SK-N-SH (cell line): ENCODE results near the gene ZNF484. TPM values are rescaled to one million over a fixed set of nuclear protein-coding genes. Genes with fewer than 3 reads are reported as not detected.
"Not testable (repeated sequence)": the region's sequence is repeated elsewhere in the genome, so short reads cannot be mapped to it uniquely, and the experiment has no call there.

ENCODE experiments used
- CTCF ChIA-PET: fragments of 300-600, 350-600 bp; formaldehyde crosslinking; extraction: SDS; loops from one replicate; lab custom pipeline; 2021; lab: Yijun Ruan, JAX
- POLR2A ChIA-PET: fragments of 350-600 bp; sonication (Branson Sonifier 250); formaldehyde crosslinking; extraction: SDS; loops from one replicate; lab custom pipeline; 2020; ENCODE audit warnings: antibody characterized with exemption, inconsistent platforms; lab: Yijun Ruan, JAX
- DNase-seq: peaks from one replicate; pipeline ENCODE4 v3.0.0; 2012
- H2AFZ ChIP-seq: fragments of 200-600 bp; sonication (generic); 2 replicates; pipeline ENCODE4 v1.8.1; 2016; ENCODE audit warnings: antibody characterized with exemption, mild to moderate bottlenecking, low read depth
- H3F3A ChIP-seq: fragments of 200-600 bp; sonication (generic); replicated peaks from 2 replicates; pipeline ENCODE3; 2016; ENCODE audit warnings: antibody characterized with exemption, mild to moderate bottlenecking; ENCODE audit not compliant: insufficient read depth
- H3K27ac ChIP-seq, 2 experiments: fragments of 200-500 bp in 1 of 2; fragments of 200-600 bp in 1 of 2; sonication (Bioruptor generic) in 1 of 2; sonication (generic), shearing (Covaris generic) in 1 of 2; 2 replicates each; pipeline versions ENCODE4 v1.5.1 to v1.6.1; 2014 to 2016; ENCODE audit warnings: low read depth in 2 of 2, inconsistent platforms in 1 of 2, low read length in 1 of 2, mild to moderate bottlenecking in 1 of 2, mixed read lengths in 1 of 2
- H3K27me3 ChIP-seq: fragments of 200-600 bp; sonication (generic), shearing (Covaris generic); 2 replicates; pipeline ENCODE4 v1.6.1; 2016; ENCODE audit warnings: mixed run types; ENCODE audit not compliant: insufficient read depth
- H3K36me3 ChIP-seq, 2 experiments: fragments of 200-500 bp in 1 of 2; fragments of 200-600 bp in 1 of 2; sonication (Bioruptor generic) in 1 of 2; sonication (generic) in 1 of 2; replicated peaks in 1 of 2; 2 replicates each; pipeline versions ENCODE3 to v1.5.1; 2014 to 2016; ENCODE audit warnings: low read length in 1 of 2, mild to moderate bottlenecking in 1 of 2; ENCODE audit not compliant: insufficient read depth in 2 of 2, control insufficient read depth in 1 of 2
- H3K4me1 ChIP-seq, 2 experiments: fragments of 200-500 bp in 1 of 2; fragments of 200-600 bp in 1 of 2; sonication (Bioruptor generic) in 1 of 2; sonication (generic), shearing (Covaris generic) in 1 of 2; 2 replicates each; pipeline versions ENCODE4 v1.5.1 to v1.6.1; 2014 to 2016; ENCODE audit warnings: low read depth in 1 of 2, low read length in 1 of 2, mixed run types in 1 of 2; ENCODE audit not compliant: insufficient read depth in 2 of 2, control insufficient read depth in 1 of 2
- H3K4me2 ChIP-seq: fragments of 200-600 bp; sonication (generic), shearing (Covaris generic); 2 replicates; pipeline ENCODE4 v1.6.1; 2017; ENCODE audit warnings: mixed run types
- H3K4me3 ChIP-seq, 2 experiments: fragments of 200-500 bp in 1 of 2; fragments of 200-600 bp in 1 of 2; sonication (Bioruptor generic) in 1 of 2; sonication (generic), shearing (Covaris generic) in 1 of 2; 2 replicates each; pipeline versions ENCODE4 v1.5.1 to v1.8.1; 2014 to 2016; ENCODE audit warnings: low read depth in 2 of 2, inconsistent platforms in 1 of 2, low read length in 1 of 2, mild to moderate bottlenecking in 1 of 2, mixed read lengths in 1 of 2, moderate library complexity in 1 of 2
- H3K79me2 ChIP-seq: fragments of 200-600 bp; sonication (generic); 2 replicates; pipeline ENCODE4 v1.8.1; 2017; ENCODE audit warnings: mild to moderate bottlenecking; ENCODE audit not compliant: insufficient read depth
- H3K9ac ChIP-seq: fragments of 200-600 bp; sonication (generic); 2 replicates; pipeline ENCODE4 v1.6.1; 2017; ENCODE audit warnings: mixed run types
- H3K9me2 ChIP-seq: fragments of 200-600 bp; sonication (generic); 2 replicates; pipeline ENCODE4 v1.6.1; 2017; ENCODE audit warnings: mixed run types
- H3K9me3 ChIP-seq: fragments of 200-600 bp; sonication (generic); 2 replicates; pipeline ENCODE4 v1.6.1; 2017; ENCODE audit warnings: mixed run types, mild to moderate bottlenecking, moderate library complexity
- H4K20me1 ChIP-seq: fragments of 200-600 bp; sonication (generic); 2 replicates; pipeline ENCODE4 v1.6.1; 2017; ENCODE audit warnings: mild to moderate bottlenecking, mixed run types; ENCODE audit not compliant: insufficient read depth
- CHD2 ChIP-seq: fragments of 150-350 bp; IDR thresholded peaks from 2 replicates; pipeline ENCODE4 v1.6.1; 2018; ENCODE audit warnings: low read length; ENCODE audit not compliant: partially characterized antibody
- ELF1 ChIP-seq: IDR thresholded peaks from 2 replicates; pipeline ENCODE4 v1.4.0; 2012
- EP300 ChIP-seq, 2 experiments: IDR thresholded peaks; 2 replicates each; pipeline versions ENCODE4 v1.4.0 to v1.6.1; 2012; ENCODE audit warnings: borderline replicate concordance in 1 of 2, low read depth in 1 of 2, low read length in 1 of 2
- EZH2phosphoT487 ChIP-seq: fragments of 200-600 bp; sonication (generic); IDR thresholded peaks from 2 replicates; pipeline ENCODE4 v1.6.1; 2017; ENCODE audit warnings: low read depth, mixed run types, mild to moderate bottlenecking, antibody characterized with exemption, moderate library complexity, borderline replicate concordance
- FOSL2 ChIP-seq: IDR thresholded peaks from 2 replicates; pipeline ENCODE4 v1.4.0; 2012; ENCODE audit warnings: low read depth, mild to moderate bottlenecking, moderate library complexity, borderline replicate concordance
- FOXM1 ChIP-seq: IDR thresholded peaks from 2 replicates; pipeline ENCODE4 v1.4.0; 2012; ENCODE audit warnings: low read depth, mild to moderate bottlenecking
- IRF3 ChIP-seq: fragments of 150-350 bp; IDR thresholded peaks from 2 replicates; pipeline ENCODE4 v1.6.1; 2016; ENCODE audit warnings: mild to moderate bottlenecking, low read depth, low read length
- MEF2A ChIP-seq: IDR thresholded peaks from 2 replicates; pipeline ENCODE4 v1.4.0; 2012; ENCODE audit warnings: low read depth, borderline replicate concordance
- MXI1 ChIP-seq: IDR thresholded peaks from 2 replicates; pipeline ENCODE4 v1.6.1; 2012; ENCODE audit warnings: mild to moderate bottlenecking, low read depth, low read length, improper control_type of control experiment
- NRF1 ChIP-seq: IDR thresholded peaks from 2 replicates; pipeline ENCODE4 v1.6.1; 2012; ENCODE audit warnings: low read depth, mild to moderate bottlenecking, low read length
- RCOR1 ChIP-seq: fragments of 150-350 bp; IDR thresholded peaks from 2 replicates; pipeline ENCODE4 v1.6.1; 2017; ENCODE audit warnings: antibody characterized with exemption, low read length
- RXRA ChIP-seq: IDR thresholded peaks from 2 replicates; pipeline ENCODE4 v1.4.0; 2012; ENCODE audit warnings: low read depth, mild to moderate bottlenecking, borderline replicate concordance
- SMC3 ChIP-seq: IDR thresholded peaks from 2 replicates; pipeline ENCODE4 v1.6.1; 2012; ENCODE audit warnings: low read depth, low read length, improper control_type of control experiment
- TAF1 ChIP-seq: IDR thresholded peaks from 2 replicates; pipeline ENCODE4 v1.6.1; 2012; ENCODE audit warnings: low read depth, mild to moderate bottlenecking, low read length, moderate library complexity, borderline replicate concordance
- TEAD4 ChIP-seq: IDR thresholded peaks from 2 replicates; pipeline ENCODE4 v1.4.0; 2012; ENCODE audit warnings: mild to moderate bottlenecking, borderline replicate concordance; ENCODE audit not compliant: insufficient read depth
- YY1 ChIP-seq: IDR thresholded peaks from 2 replicates; pipeline ENCODE4 v1.4.0; 2012; ENCODE audit warnings: low read depth, mild to moderate bottlenecking
- WGBS: methylation state at CpG from one replicate; pipeline ENCODE4 v1.1.6; 2017; ENCODE audit warnings: low lambda C conversion rate; 5-methylcytosine and 5-hydroxymethylcytosine counted together
- polyA plus RNA-seq, 3 experiments: library from polyadenylated mRNA; depleted of rRNA; stranded (reverse); fragments of >200 nt; gene quantifications; 2 replicates each; pipeline ENCODE4 v1.2.3, GENCODE V29; 2012
- TF ChIP-seq, protein P1 (sequence below): fragments of 200-600 bp; sonication (generic); IDR thresholded peaks from 2 replicates; pipeline ENCODE4 v1.6.1; 2017; ENCODE audit warnings: antibody characterized with exemption, mild to moderate bottlenecking, moderate library complexity
- TF ChIP-seq, protein P2 (sequence below): fragments of 150-350 bp; IDR thresholded peaks from 2 replicates; pipeline ENCODE4 v1.6.1; 2017; ENCODE audit warnings: antibody characterized with exemption, low read length, low read depth, borderline replicate concordance

Gene ZNF484
- polyA plus RNA-seq, 1 of the 3 experiments (the other 2 are of a cell fraction) = 0.79 TPM

DNA sequence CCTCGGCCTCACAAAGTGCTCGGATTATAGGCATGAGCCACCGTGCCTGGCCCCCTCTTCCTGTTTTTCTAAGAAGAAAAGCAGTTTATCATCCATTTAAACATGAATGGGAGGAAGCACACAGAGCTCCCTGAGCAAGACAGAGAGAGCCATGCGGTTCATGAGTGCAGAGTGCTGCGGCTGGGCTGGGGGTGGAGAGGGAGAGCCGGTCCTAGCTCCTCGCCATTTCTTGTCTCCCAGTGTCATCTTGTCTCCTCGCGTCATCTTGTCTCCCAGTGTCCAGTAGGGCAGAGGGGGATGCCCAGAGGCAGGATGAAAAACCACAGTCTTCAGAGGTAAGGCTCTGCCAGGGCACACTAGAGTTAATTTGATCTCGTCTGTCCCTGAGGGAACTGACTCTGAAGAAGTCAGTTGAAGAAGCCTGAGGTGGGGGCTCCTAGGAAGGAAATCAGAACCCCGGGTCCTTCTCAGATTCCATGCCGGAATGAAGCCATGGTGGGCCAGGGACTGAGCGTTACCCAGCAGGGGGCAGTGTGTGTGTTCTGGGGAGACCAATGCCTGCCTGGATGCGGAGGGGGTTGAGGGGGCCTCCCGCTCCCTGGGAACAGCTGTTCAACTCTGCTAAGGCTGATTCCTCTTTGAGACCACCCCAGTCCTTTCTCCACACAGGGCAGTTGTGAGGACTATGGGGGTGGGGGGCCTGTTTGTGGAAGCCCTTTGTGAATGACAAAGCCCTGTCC lies 6.0 kb upstream of the ZNF484 start:
- H3K9me3 ChIP-seq, DNase-seq, H3K9ac ChIP-seq, H3K4me3 ChIP-seq, H3K27me3 ChIP-seq, H3K27ac ChIP-seq, H3K4me2 ChIP-seq, H3K9me2 ChIP-seq, H3K36me3 ChIP-seq, H3K4me1 ChIP-seq, H3K79me2 ChIP-seq, H2AFZ ChIP-seq, H3F3A ChIP-seq, CTCF ChIA-PET, POLR2A ChIA-PET, H4K20me1 ChIP-seq: not testable (repeated sequence)
- TF ChIP-seq, protein P1, sequence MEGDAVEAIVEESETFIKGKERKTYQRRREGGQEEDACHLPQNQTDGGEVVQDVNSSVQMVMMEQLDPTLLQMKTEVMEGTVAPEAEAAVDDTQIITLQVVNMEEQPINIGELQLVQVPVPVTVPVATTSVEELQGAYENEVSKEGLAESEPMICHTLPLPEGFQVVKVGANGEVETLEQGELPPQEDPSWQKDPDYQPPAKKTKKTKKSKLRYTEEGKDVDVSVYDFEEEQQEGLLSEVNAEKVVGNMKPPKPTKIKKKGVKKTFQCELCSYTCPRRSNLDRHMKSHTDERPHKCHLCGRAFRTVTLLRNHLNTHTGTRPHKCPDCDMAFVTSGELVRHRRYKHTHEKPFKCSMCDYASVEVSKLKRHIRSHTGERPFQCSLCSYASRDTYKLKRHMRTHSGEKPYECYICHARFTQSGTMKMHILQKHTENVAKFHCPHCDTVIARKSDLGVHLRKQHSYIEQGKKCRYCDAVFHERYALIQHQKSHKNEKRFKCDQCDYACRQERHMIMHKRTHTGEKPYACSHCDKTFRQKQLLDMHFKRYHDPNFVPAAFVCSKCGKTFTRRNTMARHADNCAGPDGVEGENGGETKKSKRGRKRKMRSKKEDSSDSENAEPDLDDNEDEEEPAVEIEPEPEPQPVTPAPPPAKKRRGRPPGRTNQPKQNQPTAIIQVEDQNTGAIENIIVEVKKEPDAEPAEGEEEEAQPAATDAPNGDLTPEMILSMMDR = 0 out of 2 replicates have a peak, but pooled peaks have one; percentile 17
- 80% methylated on average over 15 of the region's 15 CpGs for WGBS

- Histone ChIP-seq H3K27me3 (no peaks in the 10 kb centered on the region; the same call in 1 of the 2 replicates), H3K36me3 (no peaks in the 10 kb centered on the region), H3K4me2 (no peak overlapping the region), H4K20me1 (no peaks in the 10 kb centered on the region), H3K27ac (no peak overlapping the region), H3F3A (no peaks in the 10 kb centered on the region), H3K9me2 (no peaks in the 10 kb centered on the region), H3K79me2 (peaks cover 4% of the 10 kb centered on the region), H3K4me1 (peaks cover 0 to 2% of the 10 kb centered on the region in 2 experiments; a peak in 1 of 4 replicates), H3K9me3 (no peaks in the 10 kb centered on the region), H3K9ac (no peak overlapping the region), H2AFZ (no peak overlapping the region), H3K4me3 (no peak overlapping the region)
- WGBS = 58% methylated on average over 5 of the region's 5 CpGs
- POLR2A ChIA-PET = no interaction called here
- TF ChIP-seq SMC3 (no peak), ELF1 (no peak), MXI1 (no peak), CHD2 (no peak), IRF3 (no peak), NRF1 (no peak), RXRA (no peak), FOXM1 (no peak), FOSL2 (no peak), EZH2phosphoT487 (no peak), MEF2A (no peak), YY1 (no peak), EP300 (IDR thresholded peaks at IDR 0.05; ENCODE audit: borderline replicate concordance in 1 of 2, low read depth in 1 of 2, low read length in 1 of 2) (no peak), TEAD4 (no peak), TAF1 (no peak), RCOR1 (no peak)
- TF ChIP-seq, protein P1 = no peak
- TF ChIP-seq, protein P2, sequence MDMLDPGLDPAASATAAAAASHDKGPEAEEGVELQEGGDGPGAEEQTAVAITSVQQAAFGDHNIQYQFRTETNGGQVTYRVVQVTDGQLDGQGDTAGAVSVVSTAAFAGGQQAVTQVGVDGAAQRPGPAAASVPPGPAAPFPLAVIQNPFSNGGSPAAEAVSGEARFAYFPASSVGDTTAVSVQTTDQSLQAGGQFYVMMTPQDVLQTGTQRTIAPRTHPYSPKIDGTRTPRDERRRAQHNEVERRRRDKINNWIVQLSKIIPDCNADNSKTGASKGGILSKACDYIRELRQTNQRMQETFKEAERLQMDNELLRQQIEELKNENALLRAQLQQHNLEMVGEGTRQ = no peak
- no peak for DNase-seq
- CTCF ChIA-PET = no interaction called here
Measured at GRCh38 chr9:92882276-92882675, 4.4 kb upstream of the ZNF484 start.
